Astrocyte (in vitro differentiated cells and primary cell): ENCODE measurements around the gene F13A1. TPM values are rescaled to one million over a fixed set of nuclear protein-coding genes. Genes with fewer than 3 reads are reported as not detected.
A peak's percentile ranks its signal among the peaks of the same experiment; 100 is the strongest.

Experiments
- DNase-seq: peaks from one replicate; pipeline ENCODE4 v3.0.0-alpha.2; 2010; ENCODE audit warnings: low read depth
- FAIRE-seq: peaks from 2 replicates; lab custom pipeline; 2011; peaks lifted over from hg19 to GRCh38; lab: Jason Lieb, UNC
- H2AFZ ChIP-seq: 2 replicates; pipeline ENCODE4 v1.6.0; 2012; ENCODE audit warnings: low read depth, low read length, inconsistent platforms
- H3K27ac ChIP-seq: 2 replicates; pipeline ENCODE4 v1.5.1; 2011; ENCODE audit warnings: low read depth, low read length, inconsistent platforms
- H3K27me3 ChIP-seq: 2 replicates; pipeline ENCODE4 v1.6.0; 2011; ENCODE audit warnings: low read length, inconsistent platforms; ENCODE audit not compliant: insufficient read depth
- H3K36me3 ChIP-seq: 2 replicates; pipeline ENCODE4 v1.5.1; 2011; ENCODE audit warnings: low read length, inconsistent platforms; ENCODE audit not compliant: insufficient read depth
- H3K4me1 ChIP-seq: 2 replicates; pipeline ENCODE4 v1.5.1; 2011; ENCODE audit warnings: low read length, inconsistent platforms; ENCODE audit not compliant: insufficient read depth
- H3K4me2 ChIP-seq: 2 replicates; pipeline ENCODE4 v1.6.0; 2012; ENCODE audit warnings: low read length, inconsistent platforms
- H3K4me3 ChIP-seq: 2 replicates; pipeline ENCODE4 v1.5.1; 2011; ENCODE audit warnings: low read depth, mild to moderate bottlenecking, low read length, inconsistent platforms; ENCODE audit not compliant: insufficient read depth
- H3K79me2 ChIP-seq: 2 replicates; pipeline ENCODE4 v1.6.0; 2012; ENCODE audit warnings: mild to moderate bottlenecking, low read length, inconsistent platforms; ENCODE audit not compliant: insufficient read depth
- H3K9ac ChIP-seq: 2 replicates; pipeline ENCODE4 v1.6.0; 2012; ENCODE audit warnings: mild to moderate bottlenecking, low read length, inconsistent platforms
- H3K9me3 ChIP-seq: 2 replicates; pipeline ENCODE4 v1.5.1; 2012; ENCODE audit warnings: low read depth, mild to moderate bottlenecking, low read length, inconsistent platforms; ENCODE audit not compliant: insufficient read depth
- H4K20me1 ChIP-seq: 2 replicates; pipeline ENCODE4 v1.6.0; 2012; ENCODE audit warnings: low read length, inconsistent platforms; ENCODE audit not compliant: insufficient read depth
- H3K27ac Mint-ChIP-seq: one replicate; pipeline ENCODE4 v1.8.0; 2021; ENCODE audit warnings: mild to moderate bottlenecking, mixed read lengths; ENCODE audit not compliant: unreplicated experiment
- H3K27me3 Mint-ChIP-seq: one replicate; pipeline ENCODE4 v1.8.0; 2021; ENCODE audit warnings: low read depth, mixed read lengths; ENCODE audit not compliant: unreplicated experiment
- H3K36me3 Mint-ChIP-seq: one replicate; pipeline ENCODE4 v1.8.0; 2021; ENCODE audit warnings: low read depth, mixed read lengths; ENCODE audit not compliant: unreplicated experiment
- H3K4me1 Mint-ChIP-seq: one replicate; pipeline ENCODE4 v1.8.0; 2021; ENCODE audit warnings: low read depth, mixed read lengths; ENCODE audit not compliant: unreplicated experiment
- H3K4me3 Mint-ChIP-seq: one replicate; pipeline ENCODE4 v1.8.0; 2021; ENCODE audit warnings: mild to moderate bottlenecking, moderate library complexity, mixed read lengths; ENCODE audit not compliant: unreplicated experiment
- H3K9me3 Mint-ChIP-seq: one replicate; pipeline ENCODE4 v1.8.0; 2021; ENCODE audit warnings: mild to moderate bottlenecking, mixed read lengths; ENCODE audit not compliant: unreplicated experiment
- EZH2 ChIP-seq: IDR thresholded peaks from 2 replicates; pipeline ENCODE4 v1.6.1; 2012; ENCODE audit warnings: mild to moderate bottlenecking, low read length, inconsistent platforms; ENCODE audit not compliant: insufficient read depth
- total RNA-seq: library from RNA; stranded (reverse); gene quantifications from 2 replicates; pipeline ENCODE4 v1.2.1, GENCODE V29; 2021
- TF ChIP-seq, protein P1 (sequence below): IDR thresholded peaks from 2 replicates; pipeline ENCODE4 v1.5.1; 2011; ENCODE audit warnings: low read depth, mild to moderate bottlenecking, inconsistent platforms, low read length, moderate library complexity; ENCODE audit not compliant: insufficient read depth

F13A1 gene
- total RNA-seq, 1 donor from 2014 or later, result 10.1 TPM

- Histone ChIP-seq H3K4me1 (peaks cover 6% of the 10 kb centered on the region), H3K9ac (no peak overlapping the region), H3K4me2 (peak overlapping the region; percentile 25), H3K36me3 (no peaks in the 10 kb centered on the region), H3K9me3 (peaks cover 3% of the 10 kb centered on the region), H3K27ac (no peak overlapping the region), H2AFZ (no peak overlapping the region), H4K20me1 (no peaks in the 10 kb centered on the region), H3K4me3 (no peak overlapping the region), H3K27me3 (no peaks in the 10 kb centered on the region), H3K79me2 (no peaks in the 10 kb centered on the region)
- Mint-ChIP-seq H3K27me3 (no peaks in the 10 kb centered on the region), H3K4me1 (peaks cover 40% of the 10 kb centered on the region), H3K36me3 (no peaks in the 10 kb centered on the region), H3K9me3 (no peaks in the 10 kb centered on the region), H3K4me3 (no peak overlapping the region), H3K27ac (peak overlapping the region; percentile 89)
- DNase-seq (no peak), FAIRE-seq (no peak)
- TF ChIP-seq, protein P1, sequence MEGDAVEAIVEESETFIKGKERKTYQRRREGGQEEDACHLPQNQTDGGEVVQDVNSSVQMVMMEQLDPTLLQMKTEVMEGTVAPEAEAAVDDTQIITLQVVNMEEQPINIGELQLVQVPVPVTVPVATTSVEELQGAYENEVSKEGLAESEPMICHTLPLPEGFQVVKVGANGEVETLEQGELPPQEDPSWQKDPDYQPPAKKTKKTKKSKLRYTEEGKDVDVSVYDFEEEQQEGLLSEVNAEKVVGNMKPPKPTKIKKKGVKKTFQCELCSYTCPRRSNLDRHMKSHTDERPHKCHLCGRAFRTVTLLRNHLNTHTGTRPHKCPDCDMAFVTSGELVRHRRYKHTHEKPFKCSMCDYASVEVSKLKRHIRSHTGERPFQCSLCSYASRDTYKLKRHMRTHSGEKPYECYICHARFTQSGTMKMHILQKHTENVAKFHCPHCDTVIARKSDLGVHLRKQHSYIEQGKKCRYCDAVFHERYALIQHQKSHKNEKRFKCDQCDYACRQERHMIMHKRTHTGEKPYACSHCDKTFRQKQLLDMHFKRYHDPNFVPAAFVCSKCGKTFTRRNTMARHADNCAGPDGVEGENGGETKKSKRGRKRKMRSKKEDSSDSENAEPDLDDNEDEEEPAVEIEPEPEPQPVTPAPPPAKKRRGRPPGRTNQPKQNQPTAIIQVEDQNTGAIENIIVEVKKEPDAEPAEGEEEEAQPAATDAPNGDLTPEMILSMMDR, result no peak
- TF ChIP-seq EZH2, result no peak
These were observed 12.4 kb upstream of the F13A1 start for GRCh38 chr6:6332811-6333244.

GRCh38 chr6:6331946-6332601 lies 11.6 kb upstream of the F13A1 start:
- no peak overlapping the region for H3K4me2 ChIP-seq
- H3K27me3 Mint-ChIP-seq, result no peaks in the 10 kb centered on the region

More at GRCh38 chr6:6331946-6332601, 11.6 kb upstream of the F13A1 start:
- Histone ChIP-seq H3K9me3 (peaks cover 3% of the 10 kb centered on the region), H3K27ac (no peak overlapping the region), H3K79me2 (no peaks in the 10 kb centered on the region), H3K4me3 (no peak overlapping the region), H3K9ac (no peak overlapping the region), H3K27me3 (no peaks in the 10 kb centered on the region), H2AFZ (no peak overlapping the region), H4K20me1 (no peaks in the 10 kb centered on the region), H3K4me1 (peaks cover 6% of the 10 kb centered on the region), H3K36me3 (no peaks in the 10 kb centered on the region)
- peaks cover 38% of the 10 kb centered on the region for H3K4me1 Mint-ChIP-seq
- H3K36me3 Mint-ChIP-seq, result no peaks in the 10 kb centered on the region
- TF ChIP-seq EZH2, result no peak
- TF ChIP-seq, protein P1, result no peak
- H3K4me3 Mint-ChIP-seq, result no peak overlapping the region
- FAIRE-seq (no peak), DNase-seq (no peak)
- no peaks in the 10 kb centered on the region for H3K9me3 Mint-ChIP-seq
- H3K27ac Mint-ChIP-seq, result peak overlapping the region; percentile 66
